ENCODE data around the gene PCNT.
"Not testable (repeated sequence)": the region's sequence is repeated elsewhere in the genome, so short reads cannot be mapped to it uniquely, and the experiment has no call there.

The PCNT gene

DNA sequence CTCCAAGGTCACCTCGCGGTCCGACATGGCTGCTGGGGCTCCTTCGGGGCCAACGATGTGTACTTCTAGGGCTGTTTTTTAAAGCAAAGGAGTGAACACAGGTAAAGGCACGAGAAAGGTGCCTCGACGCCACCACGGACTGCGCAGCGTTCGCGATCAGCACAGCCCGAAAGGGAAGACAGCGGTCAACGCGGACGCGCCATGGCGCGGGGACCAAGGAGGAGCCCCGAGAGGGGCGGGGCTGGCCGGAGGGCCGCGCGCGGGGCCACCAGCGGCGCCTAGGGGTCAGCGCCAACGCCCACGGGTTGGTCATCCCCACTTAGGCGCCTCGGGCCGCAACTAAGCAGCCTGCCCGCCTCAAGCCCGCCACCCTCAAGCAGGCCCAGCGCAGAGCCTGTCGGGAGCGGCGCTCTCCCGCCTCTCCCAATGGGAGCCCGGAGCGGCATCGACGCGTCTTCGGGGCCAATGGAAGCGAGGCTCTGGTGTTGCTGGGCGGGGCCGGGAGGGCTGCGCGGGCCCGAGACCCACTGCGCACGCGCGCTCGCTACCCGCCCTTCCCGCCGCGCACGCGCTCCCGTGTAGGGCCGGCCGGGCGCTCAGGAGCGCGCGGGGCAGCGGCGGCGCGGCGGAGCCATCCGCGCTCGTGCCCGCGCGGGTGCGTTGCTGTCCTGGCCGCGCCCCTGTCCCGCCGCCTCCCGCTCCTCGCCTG, 134.5 kb downstream of the PCNT start, which contains the start of gene DIP2A:
Gene DIP2A (plus strand): TSS at position 577 of the 709 bp plus-strand sequence. CDS start 241 bp downstream, outside the sequence.
- DNase-seq, result peak; percentile 87

DNA sequence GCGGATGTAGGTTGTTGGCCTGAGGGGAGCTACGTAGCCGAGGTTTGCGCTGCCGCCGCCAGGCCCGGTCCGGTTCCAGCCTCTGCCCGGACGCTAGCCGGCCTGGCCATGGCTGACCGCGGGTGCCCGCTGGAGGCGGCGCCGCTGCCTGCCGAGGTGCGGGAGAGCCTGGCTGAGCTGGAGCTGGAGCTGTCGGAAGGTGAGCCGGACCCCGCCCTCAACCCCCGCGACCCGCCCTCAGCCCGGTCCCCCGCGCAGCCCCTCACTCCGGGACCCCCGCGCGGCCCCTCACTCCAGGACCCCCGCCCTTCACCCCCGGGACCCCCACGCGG, 135.0 kb downstream of the PCNT start:
- no peak for DNase-seq

DNA sequence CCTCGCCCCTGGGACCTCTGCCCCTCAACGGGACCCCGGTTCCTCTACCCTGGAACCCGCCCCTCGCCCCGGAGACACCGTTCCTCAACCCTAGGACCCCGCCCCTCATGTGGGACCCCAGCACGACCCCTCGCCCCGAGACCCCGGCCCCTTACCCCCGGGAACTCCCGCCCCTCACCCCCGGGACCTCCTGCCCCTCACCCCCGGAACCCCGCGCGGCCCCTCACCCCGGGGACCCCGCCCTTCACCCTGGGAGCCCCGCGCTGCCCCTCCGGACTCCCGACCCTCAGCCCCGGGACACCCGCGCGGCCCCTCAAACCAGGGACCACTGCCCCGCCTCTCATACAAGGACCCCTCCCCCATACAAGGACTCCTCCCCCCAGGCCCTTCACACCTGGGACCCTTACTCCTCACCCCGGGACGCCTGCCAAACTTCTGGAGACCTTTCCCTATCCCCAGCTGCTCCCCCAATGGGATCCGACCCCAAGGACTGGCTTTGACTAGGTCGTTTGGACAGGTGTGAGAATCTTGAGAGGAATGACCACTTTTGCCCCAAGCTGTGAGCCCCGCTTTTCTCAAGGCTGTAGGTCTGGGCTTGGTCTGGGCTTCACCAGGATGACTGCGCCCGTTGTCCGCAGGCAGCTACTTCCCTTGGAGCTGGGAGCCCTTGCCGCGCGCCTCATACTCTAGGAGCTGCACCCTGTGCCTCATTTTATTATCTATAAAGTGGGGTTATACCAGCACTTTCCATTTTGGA, 135.6 kb downstream of the PCNT start:
- no peak for DNase-seq

DNA sequence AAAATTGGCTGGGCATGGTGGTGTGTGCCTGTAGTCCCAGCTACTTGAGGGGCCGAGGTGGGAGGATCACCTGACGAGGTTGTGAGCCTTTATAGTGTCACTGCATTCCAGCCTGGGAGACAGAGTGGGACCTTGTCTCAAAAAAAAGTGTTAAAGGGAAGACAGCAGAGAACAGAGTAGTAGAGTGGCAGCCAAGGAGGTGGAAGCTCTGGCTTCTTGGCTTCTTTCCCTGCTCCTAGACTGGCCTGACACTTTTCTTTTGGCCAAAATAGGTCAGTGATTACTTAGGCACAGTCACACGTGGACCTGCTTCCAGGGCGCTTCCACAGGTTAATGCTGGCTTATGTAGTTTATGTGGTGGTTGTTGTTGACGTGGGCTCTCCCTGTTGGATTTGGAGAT, 138.0 kb downstream of the PCNT start:
- no peak for DNase-seq

DNA sequence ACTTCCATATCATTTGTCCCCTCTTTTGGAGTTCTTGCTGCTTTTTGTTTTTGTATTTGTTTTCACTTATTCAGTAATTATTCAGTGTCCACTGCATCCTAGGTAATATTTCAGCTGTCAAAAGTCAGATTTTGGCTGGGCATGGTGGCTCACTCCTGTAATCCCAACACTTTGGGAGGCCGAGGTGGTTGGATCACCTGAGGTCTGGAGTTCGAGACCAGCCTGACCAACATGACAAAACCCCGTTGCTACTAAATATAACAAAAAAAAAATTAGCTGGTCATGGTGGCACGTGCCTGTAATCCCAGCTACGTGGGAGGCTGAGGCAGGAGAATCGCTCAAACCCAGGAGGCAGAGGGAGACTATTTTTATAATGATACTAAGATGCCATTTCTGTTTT, 141.2 kb downstream of the PCNT start:
- not testable (repeated sequence) for DNase-seq

DNA sequence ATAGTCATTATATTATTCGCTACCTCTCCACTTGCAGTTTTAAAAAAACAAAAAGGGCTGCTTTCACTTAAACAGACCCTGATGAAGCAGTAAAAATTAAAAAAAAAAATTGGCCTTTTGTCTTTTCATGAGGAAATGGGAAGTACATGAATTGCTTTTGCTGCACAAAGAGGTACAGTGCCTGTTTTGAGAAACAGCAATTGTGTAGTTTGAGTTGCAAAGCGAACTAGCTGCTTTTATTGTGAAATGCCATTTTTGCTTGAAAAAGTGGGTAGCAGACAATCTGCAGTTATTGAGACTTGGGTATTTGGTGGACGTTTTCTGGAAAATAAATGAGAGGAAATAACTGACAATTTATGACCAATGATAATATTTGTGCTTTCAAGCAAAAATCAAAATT, 141.7 kb downstream of the PCNT start:
- no peak for DNase-seq

DNA sequence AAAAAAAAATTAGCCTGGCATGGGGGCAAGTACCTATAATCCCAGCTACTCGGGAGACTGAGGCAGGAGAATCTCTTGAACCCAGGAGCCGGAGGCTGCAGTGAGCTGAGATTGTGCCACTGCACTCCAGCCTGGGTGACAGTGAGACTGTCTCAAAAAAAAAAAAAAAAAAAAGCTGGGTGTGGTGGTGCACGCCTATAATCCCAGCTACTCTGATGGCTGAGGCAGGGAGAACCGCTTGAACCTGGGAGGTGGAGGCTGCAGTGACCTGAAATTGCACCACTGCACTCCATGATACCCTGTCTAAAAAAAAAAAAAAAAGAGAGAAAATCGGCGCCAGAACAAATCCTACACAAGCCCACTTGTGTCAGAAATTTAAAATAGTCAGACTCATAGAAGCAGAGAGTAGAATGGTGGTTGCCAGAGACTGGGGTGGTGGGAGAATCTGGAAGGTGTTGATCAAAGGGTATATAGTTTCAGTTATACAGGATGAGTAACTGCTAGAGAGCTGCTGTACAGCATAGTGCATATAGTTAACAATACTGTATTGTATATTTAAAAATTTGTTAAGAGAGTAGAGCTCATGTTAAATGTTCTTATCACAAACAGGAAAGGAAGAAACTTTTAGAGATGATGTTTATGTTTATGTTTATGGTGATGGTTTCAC, 144.3 kb downstream of the PCNT start:
- DNase-seq, result no peak

DNA sequence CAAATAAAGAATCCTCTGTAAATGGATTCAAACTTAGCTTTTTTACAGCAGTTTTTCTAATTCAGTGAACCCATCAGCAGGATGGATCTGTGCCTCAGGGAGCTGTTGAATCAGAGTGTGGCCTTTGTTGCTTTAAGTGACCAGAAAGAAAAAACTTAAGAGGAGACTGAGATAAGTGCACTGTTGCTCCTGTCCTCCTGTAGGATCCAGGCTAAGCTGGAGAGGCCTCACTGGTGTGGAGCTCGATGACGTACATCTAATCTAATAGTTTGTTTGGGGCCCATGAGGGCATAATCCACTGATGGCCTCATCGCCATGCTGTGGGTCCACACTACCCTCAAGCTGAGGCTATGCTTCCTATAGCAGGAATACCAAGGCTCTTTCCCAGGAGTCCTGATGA, 145.3 kb downstream of the PCNT start:
- DNase-seq, result no peak

DNA sequence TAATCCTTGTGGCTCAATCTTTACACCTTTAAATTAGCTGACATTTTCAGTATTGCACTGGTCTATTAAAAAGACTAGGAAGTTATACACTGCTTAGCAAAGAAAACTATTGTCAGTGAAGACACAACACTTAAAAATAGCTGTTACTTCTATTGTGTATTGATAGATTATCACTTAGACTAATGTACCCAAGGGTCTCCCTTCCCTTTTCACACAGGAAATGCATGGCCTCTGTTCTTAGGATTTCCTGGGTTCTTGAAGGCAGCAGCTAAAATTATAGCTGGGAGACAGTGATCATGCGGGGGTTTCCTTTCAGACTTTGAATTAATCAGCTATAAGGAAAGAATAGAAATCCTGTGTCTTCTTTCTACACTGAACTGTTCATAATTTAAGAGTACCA, 147.6 kb downstream of the PCNT start:
- no peak for DNase-seq

DNA sequence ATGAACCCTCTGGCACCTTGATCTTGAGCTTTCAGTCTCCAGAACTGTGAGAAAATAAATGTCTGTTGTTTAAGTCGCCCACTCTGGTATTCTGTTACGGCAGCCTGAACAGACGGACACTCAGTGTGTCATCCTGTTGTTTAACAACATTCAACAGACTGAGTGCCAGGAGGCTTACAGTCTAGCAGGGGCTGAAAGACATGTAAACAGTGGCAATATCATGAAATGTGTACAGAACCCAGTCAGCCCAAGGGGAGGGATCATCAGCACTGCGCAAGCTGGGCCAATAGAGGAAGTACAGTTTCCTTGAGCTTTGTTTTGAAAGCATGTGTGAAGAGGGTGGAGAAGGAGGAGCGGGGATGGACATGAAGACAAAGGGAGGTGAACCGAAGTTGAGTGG, 148.3 kb downstream of the PCNT start:
- DNase-seq, result no peak

DNA sequence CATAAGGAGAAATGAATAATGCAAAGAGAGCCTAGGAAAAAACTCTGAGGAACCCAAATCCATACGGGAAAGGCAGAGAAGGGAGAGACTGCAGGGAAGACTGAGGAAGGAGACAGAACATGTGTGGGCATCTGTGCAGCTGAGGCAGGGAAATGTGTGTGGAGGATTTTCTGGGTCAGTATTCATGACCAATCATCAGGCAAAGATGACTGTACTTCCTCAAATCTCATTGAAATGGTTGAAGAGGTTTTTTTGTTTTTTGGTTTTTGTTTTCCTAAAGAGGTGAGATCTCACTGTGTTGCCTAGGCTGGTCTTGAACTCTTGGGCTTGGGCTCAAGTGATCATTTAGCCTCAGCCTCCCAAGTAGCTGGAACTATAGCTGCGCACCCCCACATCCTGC, 150.4 kb downstream of the PCNT start:
- no peak for DNase-seq

DNA sequence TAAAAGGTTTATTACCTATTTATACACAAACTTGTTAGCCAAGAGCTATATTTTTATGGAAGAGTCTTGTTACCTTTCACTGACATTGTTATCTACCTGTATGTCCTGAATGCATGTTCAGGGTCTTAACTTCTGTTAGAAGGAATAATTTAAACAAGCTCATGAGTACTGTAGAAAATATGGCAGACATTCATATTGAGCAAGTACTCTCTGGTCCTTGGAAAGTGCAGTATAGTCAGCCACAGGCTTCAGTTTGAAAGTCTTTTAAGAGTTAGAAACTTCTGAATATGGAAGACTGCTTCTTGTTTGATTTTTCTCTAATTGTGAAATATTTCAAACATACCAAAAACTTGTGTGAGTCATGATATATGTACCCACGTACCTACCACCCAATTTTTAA, 151.3 kb downstream of the PCNT start:
- DNase-seq, result no peak

DNA sequence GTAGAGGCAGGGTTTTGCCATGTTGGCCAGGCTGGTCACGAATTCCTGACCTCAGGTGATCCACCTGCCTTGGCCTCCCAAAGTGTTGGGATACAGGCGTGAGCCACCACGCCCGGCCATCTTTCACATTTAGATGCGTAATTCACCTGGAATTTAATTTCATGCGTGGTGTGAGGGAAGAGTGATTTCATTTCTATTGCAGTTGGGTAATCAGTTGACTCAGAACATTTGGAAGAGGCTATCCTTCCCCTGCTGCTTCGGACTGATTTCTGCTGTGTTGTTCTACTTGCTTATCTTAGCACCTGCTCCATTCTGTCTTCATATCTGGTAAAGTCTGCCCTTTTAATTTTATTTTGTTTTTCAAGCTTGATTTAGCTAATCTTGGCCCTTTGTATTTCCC, 153.8 kb downstream of the PCNT start:
- no peak for DNase-seq

DNA sequence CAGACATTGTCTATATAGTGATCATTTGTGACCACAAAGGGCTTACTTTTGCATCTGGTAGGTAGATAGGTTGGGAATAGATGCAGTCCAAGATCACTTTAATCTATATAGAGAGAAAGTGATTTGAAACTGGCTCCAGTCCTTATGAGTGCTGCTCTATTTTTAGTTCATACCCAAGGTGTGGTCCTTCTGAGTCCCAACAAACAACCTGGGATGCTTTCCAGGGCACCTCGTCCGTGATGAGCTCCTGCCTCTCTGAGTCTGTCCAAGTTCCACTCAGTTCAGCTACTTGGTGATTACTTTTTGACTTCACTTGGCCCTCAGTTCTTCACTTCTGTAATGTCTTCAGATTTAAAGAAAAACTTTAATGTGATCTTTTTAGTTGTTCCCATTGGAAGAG, 155.0 kb downstream of the PCNT start:
- no peak for DNase-seq

DNA sequence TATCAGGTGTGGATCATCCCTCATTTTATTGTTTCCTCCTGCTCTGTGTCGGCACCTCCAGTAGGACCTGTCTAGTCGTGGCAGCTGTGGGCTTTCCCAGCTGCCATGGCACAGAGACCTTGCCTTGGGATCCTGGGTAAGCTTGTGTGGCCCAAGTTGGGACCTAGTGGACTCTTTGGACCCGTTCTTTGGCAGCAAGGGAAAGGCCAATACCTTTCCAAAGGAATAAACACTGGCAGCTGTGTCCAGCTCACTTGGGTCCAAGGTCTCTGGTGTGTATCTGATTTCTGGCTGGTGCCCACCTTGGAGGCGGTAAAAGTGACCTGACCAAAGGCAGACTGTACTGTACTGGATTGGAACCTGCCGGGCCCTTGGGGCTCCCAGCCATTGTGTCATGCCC, 156.5 kb downstream of the PCNT start:
- no peak for DNase-seq

DNA sequence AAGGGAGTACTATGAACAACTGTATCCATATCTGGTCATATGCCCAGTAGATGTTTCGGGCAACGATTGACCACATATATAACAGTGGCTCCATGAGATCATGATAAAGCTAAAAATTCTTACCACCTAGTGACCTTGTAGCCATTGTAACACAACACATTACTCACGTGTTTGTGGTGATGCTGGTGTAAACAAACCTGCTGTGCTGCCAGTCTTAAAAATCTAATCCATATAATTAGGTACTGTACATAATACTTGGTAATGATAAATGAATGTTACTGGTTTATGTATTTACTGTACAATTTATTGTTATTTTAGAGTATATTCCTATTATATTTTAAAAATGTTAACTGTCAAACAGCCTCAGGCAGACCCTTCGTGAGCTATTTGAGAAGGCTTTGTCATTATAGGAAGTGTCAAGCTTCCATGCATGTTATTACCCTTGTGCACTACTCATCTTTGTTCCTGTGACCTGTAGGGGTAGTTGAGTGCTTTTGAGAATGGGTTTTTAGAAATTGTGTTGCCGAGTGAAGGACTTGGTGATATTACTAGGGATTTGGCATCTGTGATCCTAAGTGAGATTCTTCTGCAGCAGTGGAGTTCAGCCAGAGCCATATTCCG, 158.4 kb downstream of the PCNT start:
- no peak for DNase-seq

DNA sequence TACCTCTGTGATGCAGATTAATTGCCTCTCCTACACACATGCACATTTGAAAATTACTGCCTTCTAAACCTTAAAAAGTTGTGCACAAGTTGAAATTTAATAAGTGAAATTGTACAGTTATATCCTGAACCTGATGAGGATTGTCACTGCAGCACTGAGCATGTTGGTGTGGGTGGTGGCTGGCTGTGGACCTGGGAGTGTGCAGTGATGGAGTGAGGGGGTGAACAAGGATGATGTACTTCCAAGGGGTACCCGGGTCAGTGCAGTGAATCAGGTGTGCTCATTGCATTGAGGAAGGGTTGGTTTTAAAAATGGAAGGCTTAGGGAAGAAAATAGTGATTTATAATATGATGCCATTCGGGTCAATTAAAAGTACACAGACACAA, 158.9 kb downstream of the PCNT start:
- DNase-seq, result no peak

DNA sequence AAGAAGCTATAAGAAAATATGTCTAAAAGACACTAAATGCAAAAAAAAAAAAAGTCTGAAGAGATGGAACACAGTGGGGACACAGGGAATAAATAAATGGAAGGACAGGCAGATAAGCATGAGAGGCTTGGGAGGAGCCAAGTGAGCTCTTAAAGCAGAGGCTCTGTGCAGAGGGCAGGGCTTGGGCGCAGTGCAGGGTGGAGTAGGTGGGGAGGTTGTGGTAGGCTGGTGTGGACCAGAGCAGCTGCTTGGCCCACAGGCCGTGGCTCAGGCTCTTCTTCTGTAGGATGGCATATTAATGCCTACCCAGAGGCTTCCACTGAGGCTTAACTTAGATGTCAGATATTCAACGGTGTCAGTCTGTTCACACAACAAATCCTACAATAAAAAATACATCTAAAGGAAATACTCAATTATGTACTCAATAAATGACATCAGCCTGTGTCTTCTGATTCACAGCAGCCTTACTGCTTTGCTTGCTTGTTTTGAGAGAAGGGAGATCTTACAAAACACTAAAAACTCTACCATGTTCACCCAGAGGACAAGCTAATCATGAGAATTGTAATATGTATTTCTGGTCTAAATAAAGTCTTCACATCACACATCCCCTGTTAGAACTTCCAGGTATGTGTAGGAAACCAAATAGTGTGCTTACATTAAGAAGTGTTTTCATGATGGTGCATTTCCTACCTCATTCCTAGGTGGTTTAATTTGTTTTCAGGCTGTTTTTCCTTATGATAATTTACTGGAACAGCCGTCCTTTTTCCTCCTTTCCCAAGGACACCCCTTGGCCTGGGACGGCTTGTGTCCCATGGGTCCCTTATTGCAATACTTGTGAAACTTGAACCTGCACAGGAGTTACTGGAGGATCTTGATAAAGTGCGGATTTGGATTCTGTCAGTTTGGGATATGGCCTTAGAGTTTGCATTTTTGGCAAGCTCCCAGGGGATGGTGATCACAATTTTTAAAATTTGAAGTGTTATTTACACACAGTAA, 159.6 kb downstream of the PCNT start:
- no peak for DNase-seq

DNA sequence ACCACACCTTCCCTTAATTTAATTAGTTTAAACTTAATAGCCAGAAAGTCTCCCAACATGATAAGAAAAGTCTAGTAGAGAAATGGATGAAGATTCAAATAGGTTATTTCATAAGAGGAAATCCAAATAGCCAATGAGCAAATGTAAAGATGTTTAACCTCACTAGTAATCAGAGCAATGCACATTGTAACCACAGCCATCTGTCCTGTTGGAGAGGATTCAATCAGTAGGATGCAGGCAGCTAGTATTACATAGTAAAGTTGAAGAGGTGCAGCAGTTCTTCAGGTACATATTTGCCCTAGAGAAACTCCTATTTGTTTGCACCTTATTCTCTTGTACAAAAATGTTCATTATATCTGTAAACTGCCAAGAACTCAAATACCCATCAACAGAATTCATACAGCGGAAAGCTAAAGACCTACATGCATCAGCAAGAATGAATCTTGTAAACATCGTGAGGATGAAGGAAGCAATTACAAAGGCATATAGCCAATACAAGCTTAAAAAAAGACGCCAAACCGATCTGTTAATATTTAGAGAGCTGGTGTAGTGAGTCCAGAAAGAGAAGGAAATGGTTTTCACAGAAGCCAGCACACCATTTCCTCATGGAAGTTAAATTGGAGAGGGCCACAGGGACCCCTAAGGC, 162.6 kb downstream of the PCNT start:
- peak; percentile 35 for DNase-seq

DNA sequence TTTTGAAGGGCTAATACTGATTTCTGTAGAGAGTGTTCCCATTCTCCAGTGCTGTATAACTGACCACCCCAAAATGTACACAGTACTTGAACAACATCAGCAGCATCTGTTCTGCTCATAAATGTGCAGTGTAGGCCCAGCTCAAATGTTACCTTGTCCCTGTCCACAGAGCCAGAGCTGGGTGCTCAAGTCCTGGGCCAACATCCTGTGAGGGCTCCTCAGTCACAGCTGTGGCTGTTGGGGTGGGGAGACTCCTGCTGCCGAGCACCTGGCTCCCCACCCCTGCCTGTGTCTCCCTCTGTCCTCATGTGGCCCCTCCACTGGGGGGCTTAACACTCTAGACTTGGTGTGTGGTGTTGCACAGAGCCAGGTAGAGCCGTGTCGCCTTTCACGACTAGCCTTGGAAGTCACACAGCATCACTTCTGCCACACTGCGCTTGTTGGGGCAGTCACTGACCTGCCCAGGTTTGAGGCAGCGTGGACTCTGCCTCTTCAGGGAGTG, 165.3 kb downstream of the PCNT start:
- no peak for DNase-seq

DNA sequence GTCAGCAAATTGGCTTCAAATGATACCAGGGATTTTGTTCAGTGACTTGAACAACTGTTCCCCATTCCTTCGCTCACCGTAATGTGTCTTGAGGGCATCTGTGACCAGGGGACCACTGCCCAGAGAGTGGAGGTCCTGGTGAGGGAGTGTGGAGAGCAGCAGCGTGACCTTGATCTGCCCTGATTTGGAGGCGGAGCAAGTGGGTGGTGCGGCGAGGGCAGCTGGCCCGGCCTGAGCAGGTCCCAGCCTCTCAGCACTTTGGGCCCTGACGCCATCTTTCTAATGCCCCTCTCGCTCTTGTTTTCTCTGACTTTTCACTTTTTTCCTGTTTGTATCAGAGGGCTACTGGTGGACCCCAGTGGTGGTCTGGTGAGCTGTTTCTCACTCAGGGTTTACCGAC, 165.8 kb downstream of the PCNT start:
- DNase-seq, result no peak

DNA sequence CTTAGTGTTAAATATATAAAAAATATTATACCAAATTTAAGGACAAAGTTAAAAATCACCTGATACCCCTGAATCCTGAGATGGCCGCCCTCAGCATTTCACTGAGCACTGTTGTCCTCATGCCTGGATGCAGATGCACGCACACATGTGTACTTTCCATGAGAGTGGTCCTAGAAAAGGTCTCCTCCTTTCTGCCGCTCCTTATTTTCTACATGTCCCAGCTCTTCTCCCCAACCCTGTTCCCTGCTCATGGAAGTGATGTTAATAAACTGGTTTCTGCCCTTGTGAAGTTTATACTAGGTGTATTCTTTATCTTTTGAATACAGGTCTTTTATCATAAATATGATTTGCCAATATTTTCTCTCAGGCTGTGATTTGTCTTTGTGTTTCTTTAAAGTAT, 167.6 kb downstream of the PCNT start:
- DNase-seq, result no peak

All from DMS 273 treated with DMSO at 0.1 percent for 48 hours (cell line).